ENCODE data around the gene ADCY10.
"Not testable (repeated sequence)": the region's sequence is repeated elsewhere in the genome, so short reads cannot be mapped to it uniquely, and the experiment has no call there.

Gene ADCY10

DNA sequence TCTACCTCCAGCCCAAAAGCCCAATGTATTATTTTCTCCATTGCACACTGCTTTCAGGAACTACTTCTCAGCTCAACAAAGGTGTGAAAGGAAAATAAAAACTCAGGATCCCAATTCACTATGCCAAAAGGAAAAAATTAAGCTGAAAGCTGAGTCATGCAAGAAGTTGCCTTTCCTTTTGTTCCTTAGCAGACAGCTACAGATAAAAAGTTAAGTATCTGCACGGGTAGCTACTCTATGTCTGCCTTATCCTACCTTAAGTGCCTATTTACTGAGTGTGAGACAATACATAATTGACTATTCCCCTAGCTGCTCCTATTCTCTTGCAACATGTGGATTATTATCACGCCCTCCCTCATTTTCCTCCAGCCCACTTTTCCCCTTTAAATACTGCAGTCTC, 84.1 kb downstream of the ADCY10 start:
- TF ChIP-seq GATA1 (IDR thresholded peaks at IDR 0.05; ENCODE audit: low read depth, low read length) = no peak
- TF ChIP-seq POLR2A (IDR thresholded peaks at IDR 0.05; ENCODE audit: low read length) = no peak
- peak; percentile 11 to 27 for DNase-seq

DNA sequence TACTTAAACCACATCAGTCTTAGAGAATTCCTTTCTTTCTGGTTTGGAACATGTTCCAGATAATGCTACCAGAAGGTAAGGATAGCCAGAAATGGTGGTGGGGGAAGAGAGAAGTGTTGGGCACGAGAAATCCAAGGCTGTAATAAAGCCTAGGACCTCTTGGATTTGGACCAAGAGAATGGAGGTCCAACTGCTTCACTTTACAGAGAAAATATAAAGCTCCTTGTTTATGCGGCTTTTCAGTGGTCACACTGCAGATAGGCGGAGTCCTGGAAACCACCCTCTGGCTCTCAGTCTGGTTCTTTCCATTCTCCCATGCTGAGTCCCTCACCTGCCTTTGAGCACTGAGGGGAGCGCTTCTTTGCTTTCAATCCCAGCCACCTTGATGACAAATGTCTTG, 87.8 kb downstream of the ADCY10 start:
- TF ChIP-seq GATA1 (IDR thresholded peaks at IDR 0.05; ENCODE audit: low read depth, low read length) (no peak), POLR2A (IDR thresholded peaks at IDR 0.05; ENCODE audit: low read length) (no peak)
- no peak for DNase-seq

DNA sequence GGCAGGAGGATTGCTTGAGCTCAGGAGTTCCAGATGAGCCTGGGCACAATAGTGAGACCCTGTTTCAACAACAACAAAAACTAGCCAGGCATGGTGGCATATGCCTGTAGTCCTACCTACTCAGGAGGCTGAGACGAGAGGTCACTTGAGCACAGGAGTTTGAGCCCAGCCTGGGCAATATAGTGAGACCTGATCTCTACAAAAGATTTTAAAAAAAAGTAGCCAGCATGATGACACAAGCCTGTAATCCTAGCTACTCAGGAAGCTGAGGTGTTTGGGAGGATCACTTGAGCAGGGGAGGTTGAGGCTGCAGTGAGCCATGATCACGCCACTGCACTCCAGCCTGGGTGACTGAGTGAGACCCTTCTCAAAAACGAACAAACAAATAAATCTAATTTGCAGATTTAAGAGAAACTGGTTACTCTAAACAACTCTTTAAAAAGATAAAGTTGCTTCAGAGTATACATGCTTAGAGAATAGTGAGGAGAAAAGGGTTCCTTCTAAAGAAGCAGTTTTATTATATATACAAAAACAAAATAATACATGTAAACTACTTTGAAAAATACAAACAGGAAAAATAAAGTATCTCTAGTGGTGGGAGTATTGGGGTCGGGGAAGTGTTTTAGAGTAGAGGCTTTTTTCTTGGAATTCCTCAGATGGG, 88.4 kb downstream of the ADCY10 start:
- no peak for TF ChIP-seq POLR2A (IDR thresholded peaks at IDR 0.05; ENCODE audit: low read length)
- TF ChIP-seq GATA1 (IDR thresholded peaks at IDR 0.05; ENCODE audit: low read depth, low read length) = no peak
- peak; percentile 19 to 60 for DNase-seq

- peak; percentile 19 to 32 for DNase-seq
- TF ChIP-seq GATA1 (IDR thresholded peaks at IDR 0.05; ENCODE audit: low read depth, low read length) (no peak), POLR2A (IDR thresholded peaks at IDR 0.05; ENCODE audit: low read length) (no peak)
These were observed 89.7 kb downstream of the ADCY10 start for GRCh38 chr1:167824163-167824794.

DNA sequence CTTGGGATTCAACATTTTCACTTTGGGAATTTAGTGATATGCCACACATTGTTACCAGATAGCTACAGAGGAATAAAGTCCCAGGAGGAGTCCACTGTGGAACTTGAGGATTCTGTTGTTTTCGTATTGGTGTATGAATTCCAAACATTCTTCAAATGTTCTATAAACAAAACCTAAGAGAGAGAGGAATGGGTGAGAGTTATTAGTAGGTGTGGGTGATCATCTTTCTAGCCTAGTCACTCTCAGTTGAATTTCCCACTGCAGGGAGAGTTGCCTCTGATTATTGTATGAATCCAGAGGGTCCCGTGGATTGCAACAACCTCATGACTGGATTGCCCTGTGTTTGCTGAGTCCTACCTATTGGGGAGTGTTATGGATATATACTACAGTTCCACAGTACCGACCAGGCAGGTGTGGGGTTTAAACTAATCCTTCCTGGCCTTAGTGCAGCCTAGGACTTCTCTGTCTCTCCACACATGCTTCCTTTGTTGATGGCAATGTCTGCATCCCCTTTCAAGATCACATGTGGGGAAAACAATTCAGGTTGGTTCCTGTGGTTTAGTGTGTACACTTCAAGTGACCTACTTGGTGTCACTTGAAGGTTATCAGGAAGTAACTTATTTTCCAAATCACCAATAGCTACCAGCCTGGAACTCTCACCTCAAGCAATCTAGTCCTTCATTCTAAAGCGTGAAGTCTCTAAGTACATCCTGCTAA, 91.8 kb downstream of the ADCY10 start:
- DNase-seq = no peak
- TF ChIP-seq POLR2A (IDR thresholded peaks at IDR 0.05; ENCODE audit: low read length) = no peak
- no peak for TF ChIP-seq GATA1 (IDR thresholded peaks at IDR 0.05; ENCODE audit: low read depth, low read length)

- TF ChIP-seq POLR2A (IDR thresholded peaks at IDR 0.05; ENCODE audit: low read length) (no peak), GATA1 (IDR thresholded peaks at IDR 0.05; ENCODE audit: low read depth, low read length) (no peak)
These were observed 92.6 kb downstream of the ADCY10 start for GRCh38 chr1:167821356-167821685.

DNA sequence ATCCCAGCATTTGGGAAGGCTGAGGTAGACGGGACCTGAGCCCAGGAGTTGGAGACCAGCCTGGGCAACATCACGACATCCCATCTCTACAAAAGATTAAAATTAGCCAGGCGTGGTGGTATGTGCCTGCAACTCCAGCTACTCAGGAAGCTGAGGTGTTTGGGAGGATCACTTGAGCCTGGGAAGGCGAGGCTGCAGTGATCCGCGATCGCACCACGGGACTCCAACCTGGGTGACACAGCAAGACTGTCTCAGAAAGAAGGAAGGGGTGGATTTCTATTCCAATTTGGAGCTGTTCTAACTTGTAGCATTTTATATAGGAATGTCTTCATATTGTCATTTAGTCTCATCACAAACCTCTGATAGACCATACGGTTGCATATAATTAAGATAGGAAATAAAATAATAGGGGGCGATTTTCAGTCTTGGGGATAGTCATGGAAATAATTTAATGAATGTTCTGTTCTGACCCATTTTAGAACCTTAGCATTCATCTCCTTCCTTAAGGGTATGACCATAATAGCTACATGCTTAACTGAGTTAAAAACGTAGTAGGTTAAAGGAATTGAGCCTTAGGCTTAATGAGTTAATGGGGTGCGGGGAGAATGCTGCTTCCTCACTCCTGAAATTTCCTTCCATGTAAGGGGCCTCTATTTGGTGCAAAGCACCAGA, 93.1 kb downstream of the ADCY10 start:
- DNase-seq = peak; percentile 18 to 33
- TF ChIP-seq GATA1 (IDR thresholded peaks at IDR 0.05; ENCODE audit: low read depth, low read length) (no peak), POLR2A (IDR thresholded peaks at IDR 0.05; ENCODE audit: low read length) (no peak)

More at GRCh38 chr1:167821356-167821685, 92.6 kb downstream of the ADCY10 start:
- DNase-seq = peak; percentile 14 to 46

DNA sequence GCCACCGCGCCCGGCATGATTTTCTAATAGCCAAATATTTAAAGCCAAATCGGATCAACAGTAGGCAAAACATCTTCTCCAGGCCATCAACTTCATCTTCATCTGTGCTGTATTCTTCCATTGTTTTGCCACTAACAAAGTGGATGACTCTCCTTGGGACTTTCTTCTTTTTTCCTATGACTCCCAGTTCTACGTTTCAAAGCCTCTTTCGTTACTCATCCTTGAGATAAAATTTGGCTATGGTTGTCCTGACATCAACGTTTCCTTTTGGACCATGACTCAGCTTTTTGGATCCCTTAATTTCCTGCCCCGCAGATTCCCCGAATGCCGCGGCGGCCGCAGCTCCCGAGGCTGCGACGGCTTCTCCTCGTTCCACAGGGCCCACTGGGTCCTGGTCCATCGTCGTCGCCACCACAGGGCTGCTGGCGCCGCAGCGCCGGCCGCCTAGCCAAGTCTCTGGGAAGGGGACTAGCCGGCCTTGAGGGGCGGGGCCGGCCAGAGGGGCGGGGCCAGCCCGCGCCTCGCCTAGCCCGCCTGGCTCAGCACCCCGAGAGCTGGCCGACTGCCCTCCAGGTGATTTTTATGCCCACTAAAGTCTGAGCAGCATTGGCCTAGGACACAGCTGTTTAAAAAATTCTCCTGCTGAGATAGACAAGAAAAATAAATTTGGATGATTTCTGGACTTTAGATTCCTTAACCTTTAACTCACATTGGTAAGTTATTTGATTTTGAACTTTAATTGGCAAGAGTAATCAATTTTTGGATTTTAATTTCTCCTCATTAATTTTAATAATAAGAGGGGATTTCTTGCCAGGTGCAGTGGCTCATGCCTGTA, 93.9 kb downstream of the ADCY10 start:
- TF ChIP-seq GATA1 (IDR thresholded peaks at IDR 0.05; ENCODE audit: low read depth, low read length) = no peak
- TF ChIP-seq POLR2A (IDR thresholded peaks at IDR 0.05; ENCODE audit: low read length) = no peak
- peak; percentile 78 to 83 for DNase-seq

- no peak for DNase-seq
- no peak for TF ChIP-seq POLR2A (IDR thresholded peaks at IDR 0.05; ENCODE audit: low read length)
- no peak for TF ChIP-seq GATA1 (IDR thresholded peaks at IDR 0.05; ENCODE audit: low read depth, low read length)
These were observed 98.3 kb downstream of the ADCY10 start for GRCh38 chr1:167815650-167816049.

- TF ChIP-seq POLR2A (IDR thresholded peaks at IDR 0.05; ENCODE audit: low read length) (no peak), GATA1 (IDR thresholded peaks at IDR 0.05; ENCODE audit: low read depth, low read length) (no peak)
- no peak for DNase-seq
These were observed 101.0 kb downstream of the ADCY10 start for GRCh38 chr1:167812972-167813371.

- TF ChIP-seq GATA1 (IDR thresholded peaks at IDR 0.05; ENCODE audit: low read depth, low read length) = no peak
- TF ChIP-seq POLR2A (IDR thresholded peaks at IDR 0.05; ENCODE audit: low read length) = no peak
- no peak for DNase-seq
These were observed 105.2 kb downstream of the ADCY10 start for GRCh38 chr1:167808690-167809089.

DNA sequence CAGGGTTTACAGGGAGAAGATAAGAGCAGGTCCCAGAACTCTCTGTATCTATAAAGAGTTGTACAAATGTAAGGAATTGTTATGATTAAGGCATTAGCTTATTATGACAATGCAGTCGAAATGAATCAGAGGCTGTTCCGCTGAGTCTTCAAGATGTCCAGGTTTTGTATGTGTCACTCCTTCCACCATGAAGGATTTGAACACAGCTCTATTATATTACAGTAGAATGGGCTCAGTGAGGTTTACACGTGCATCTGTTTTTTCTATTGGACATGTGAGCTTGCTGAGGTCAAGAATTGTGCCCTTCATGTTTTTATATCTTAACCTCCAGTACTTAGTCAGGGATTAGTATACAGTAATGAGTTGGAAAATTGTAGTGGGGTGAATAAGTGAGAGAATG, 105.8 kb downstream of the ADCY10 start:
- no peak for TF ChIP-seq POLR2A (IDR thresholded peaks at IDR 0.05; ENCODE audit: low read length)
- TF ChIP-seq GATA1 (IDR thresholded peaks at IDR 0.05; ENCODE audit: low read depth, low read length) = no peak
- no peak for DNase-seq

DNA sequence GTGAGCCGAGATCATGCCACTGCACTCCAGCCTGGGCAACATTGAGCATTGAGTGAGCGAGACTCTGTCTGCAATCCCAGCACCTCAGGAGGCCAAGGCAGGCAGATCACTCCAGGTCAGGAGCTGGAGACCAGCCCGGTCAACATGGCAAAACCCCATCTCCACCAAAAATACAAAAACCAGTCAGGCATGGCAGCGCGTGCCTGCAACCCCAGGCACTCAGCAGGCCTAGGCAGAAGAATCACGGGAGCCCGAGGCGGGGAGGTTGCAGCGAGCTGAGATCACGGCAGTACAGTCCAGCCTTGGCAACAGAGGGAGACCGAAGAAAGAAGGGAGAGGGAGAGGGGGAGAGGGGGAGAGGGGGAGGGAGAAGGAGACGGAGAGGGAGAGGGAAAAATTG, 107.3 kb downstream of the ADCY10 start:
- not testable (repeated sequence) for DNase-seq

DNA sequence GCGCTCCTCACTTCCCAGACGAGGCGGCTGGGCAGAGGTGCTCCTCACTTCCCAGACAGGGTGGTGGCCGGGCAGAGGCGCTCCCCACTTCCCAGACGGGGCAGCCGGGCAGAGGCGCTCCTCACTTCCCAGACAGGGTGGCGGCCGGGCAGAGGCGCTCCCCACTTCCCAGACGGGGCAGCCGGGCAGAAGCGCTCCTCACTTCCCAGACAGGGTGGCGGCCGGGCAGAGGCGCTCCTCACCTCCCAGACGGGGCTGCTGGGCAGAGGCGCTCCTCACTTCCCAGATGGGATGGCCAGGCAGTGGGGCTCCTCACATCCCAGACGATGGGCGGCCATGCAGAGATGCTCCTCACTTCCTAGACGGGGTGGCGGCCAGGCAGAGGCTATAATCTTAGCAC, 107.7 kb downstream of the ADCY10 start:
- DNase-seq = not testable (repeated sequence)
